MM.1S (cell line): ENCODE results near the gene MAPRE3.

Experiments
- DNase-seq: peaks from one replicate; pipeline ENCODE4 v3.0.0-alpha.2; 2015
- H2AFZ ChIP-seq: fragments of 300-600 bp; sonication (generic); 2 replicates; pipeline ENCODE4 v1.6.0; 2016; ENCODE audit warnings: antibody characterized with exemption, low read length
- H3F3A ChIP-seq: fragments of 300-600 bp; sonication (generic); 2 replicates; pipeline ENCODE4 v1.6.1; 2016; ENCODE audit warnings: mild to moderate bottlenecking, antibody characterized with exemption, low read length, moderate library complexity, mixed read lengths; ENCODE audit not compliant: insufficient read depth
- H3K27ac ChIP-seq: fragments of 300-600 bp; sonication (generic); 2 replicates; pipeline ENCODE4 v1.5.1; 2016; ENCODE audit warnings: mild to moderate bottlenecking, low read length
- H3K27me3 ChIP-seq: fragments of 300-600 bp; sonication (generic); replicated peaks from 2 replicates; pipeline ENCODE4 v1.6.0; 2016; ENCODE audit warnings: low read length; ENCODE audit not compliant: insufficient read depth
- H3K36me3 ChIP-seq: fragments of 300-600 bp; sonication (generic); replicated peaks from 2 replicates; pipeline ENCODE4 v1.6.1; 2016; ENCODE audit warnings: mild to moderate bottlenecking, low read length, mixed read lengths; ENCODE audit not compliant: insufficient read depth
- H3K4me1 ChIP-seq: fragments of 300-600 bp; sonication (generic); 2 replicates; pipeline ENCODE4 v1.6.1; 2016; ENCODE audit warnings: low read length, mixed read lengths
- H3K4me2 ChIP-seq: fragments of 300-600 bp; sonication (generic); 2 replicates; pipeline ENCODE4 v1.6.0; 2016; ENCODE audit warnings: low read depth, low read length
- H3K4me3 ChIP-seq: fragments of 300-600 bp; sonication (generic); 2 replicates; pipeline ENCODE4 v1.5.1; 2016; ENCODE audit warnings: low read length, mixed read lengths
- H3K79me2 ChIP-seq: fragments of 300-600 bp; sonication (generic); 2 replicates; pipeline ENCODE4 v1.6.1; 2016; ENCODE audit warnings: mixed run types, low read length, mixed read lengths
- H3K9ac ChIP-seq: fragments of 300-600 bp; sonication (generic); 2 replicates; pipeline ENCODE4 v1.6.1; 2016; ENCODE audit warnings: low read length, mixed read lengths
- H3K9me2 ChIP-seq: fragments of 300-600 bp; sonication (generic); replicated peaks from 2 replicates; pipeline ENCODE4 v1.6.1; 2016; ENCODE audit warnings: mild to moderate bottlenecking, low read length, mixed read lengths; ENCODE audit not compliant: insufficient read depth
- H3K9me3 ChIP-seq: fragments of 300-600 bp; sonication (generic); replicated peaks from 2 replicates; pipeline ENCODE4 v1.6.1; 2016; ENCODE audit warnings: mild to moderate bottlenecking, low read length, mixed read lengths; ENCODE audit not compliant: insufficient read depth
- H4K20me1 ChIP-seq: fragments of 300-600 bp; sonication (generic); 2 replicates; pipeline ENCODE4 v1.6.1; 2016; ENCODE audit warnings: mild to moderate bottlenecking, low read length, moderate library complexity, mixed read lengths; ENCODE audit not compliant: insufficient read depth
- CTCF ChIP-seq: fragments of 300-600 bp; sonication (generic); IDR thresholded peaks from 2 replicates; pipeline ENCODE4 v1.5.1; 2016; ENCODE audit warnings: antibody characterized with exemption, low read length, mixed read lengths
- EZH2 ChIP-seq: fragments of 300-600 bp; sonication (generic); optimal IDR thresholded peaks from 2 replicates; pipeline ENCODE3; 2017; ENCODE audit warnings: low read depth, mild to moderate bottlenecking, antibody characterized with exemption, low read length, mixed read lengths
- EZH2phosphoT487 ChIP-seq: fragments of 300-600 bp; sonication (generic); IDR thresholded peaks from 2 replicates; pipeline ENCODE4 v1.6.1; 2018; ENCODE audit warnings: antibody characterized with exemption, low read length

The MAPRE3 gene

GRCh38 chr2:27021253-27022049 lies 51.0 kb downstream of the MAPRE3 start:
- no peak overlapping the region for H3K27ac ChIP-seq
- no peaks in the 10 kb centered on the region for H3K9me3 ChIP-seq
- no peaks in the 10 kb centered on the region for H3K36me3 ChIP-seq
- H3K79me2 ChIP-seq, result no peaks in the 10 kb centered on the region
- no peak overlapping the region for H2AFZ ChIP-seq
- H3K27me3 ChIP-seq, result no peaks in the 10 kb centered on the region
- TF ChIP-seq EZH2phosphoT487, result no peak
- DNase-seq, result no peak
- no peak overlapping the region for H3K4me3 ChIP-seq
- no peaks in the 10 kb centered on the region for H3F3A ChIP-seq
- H3K9ac ChIP-seq, result no peak overlapping the region
- H3K4me2 ChIP-seq, result no peak overlapping the region
- no peaks in the 10 kb centered on the region for H3K4me1 ChIP-seq
- no peaks in the 10 kb centered on the region for H3K9me2 ChIP-seq
- no peaks in the 10 kb centered on the region for H4K20me1 ChIP-seq

GRCh38 chr2:27023740-27024139 lies 53.3 kb downstream of the MAPRE3 start:
- H4K20me1 ChIP-seq, result no peaks in the 10 kb centered on the region
- no peaks in the 10 kb centered on the region for H3K27me3 ChIP-seq
- no peak for TF ChIP-seq CTCF
- no peak for TF ChIP-seq EZH2phosphoT487
- TF ChIP-seq EZH2, result no peak
- H3K9ac ChIP-seq, result no peak overlapping the region
- no peaks in the 10 kb centered on the region for H3K36me3 ChIP-seq
- no peaks in the 10 kb centered on the region for H3K9me2 ChIP-seq
- no peaks in the 10 kb centered on the region for H3K79me2 ChIP-seq
- H3K27ac ChIP-seq, result no peak overlapping the region
- H3K4me2 ChIP-seq, result no peak overlapping the region
- H3K4me1 ChIP-seq, result no peaks in the 10 kb centered on the region
- DNase-seq, result no peak
- no peak overlapping the region for H2AFZ ChIP-seq
- H3K4me3 ChIP-seq, result no peak overlapping the region
- no peaks in the 10 kb centered on the region for H3F3A ChIP-seq
- no peaks in the 10 kb centered on the region for H3K9me3 ChIP-seq

- Histone ChIP-seq H3F3A (no peaks in the 10 kb centered on the region), H3K4me1 (no peaks in the 10 kb centered on the region), H4K20me1 (no peaks in the 10 kb centered on the region), H3K27ac (no peak overlapping the region), H3K36me3 (no peaks in the 10 kb centered on the region), H3K9me2 (no peaks in the 10 kb centered on the region), H3K4me3 (no peak overlapping the region), H3K79me2 (no peaks in the 10 kb centered on the region), H3K9me3 (no peaks in the 10 kb centered on the region), H3K27me3 (no peaks in the 10 kb centered on the region), H3K4me2 (no peak overlapping the region), H2AFZ (no peak overlapping the region), H3K9ac (no peak overlapping the region)
- no peak for TF ChIP-seq EZH2
- TF ChIP-seq EZH2phosphoT487, result no peak
- TF ChIP-seq CTCF, result no peak
- DNase-seq, result no peak
These were observed 53.8 kb downstream of the MAPRE3 start for GRCh38 chr2:27024188-27024587.

- no peak for DNase-seq
- H3K27me3 ChIP-seq, result no peaks in the 10 kb centered on the region
- H3K4me3 ChIP-seq, result no peak overlapping the region
- H3K27ac ChIP-seq, result no peak overlapping the region
- H3K79me2 ChIP-seq, result no peaks in the 10 kb centered on the region
- no peaks in the 10 kb centered on the region for H3K4me1 ChIP-seq
- no peaks in the 10 kb centered on the region for H3K36me3 ChIP-seq
- H3K9me3 ChIP-seq, result no peaks in the 10 kb centered on the region
- no peaks in the 10 kb centered on the region for H3K9me2 ChIP-seq
- H3K4me2 ChIP-seq, result no peak overlapping the region
- no peak overlapping the region for H3K9ac ChIP-seq
- no peaks in the 10 kb centered on the region for H3F3A ChIP-seq
- H2AFZ ChIP-seq, result no peak overlapping the region
- no peaks in the 10 kb centered on the region for H4K20me1 ChIP-seq
- TF ChIP-seq CTCF (no peak), EZH2 (no peak), EZH2phosphoT487 (no peak)
These were observed 54.4 kb downstream of the MAPRE3 start for GRCh38 chr2:27024812-27025211.
